Neural progenitor cell (in vitro differentiated cells): ENCODE measurements around the gene PROSER2. TPM values are rescaled to one million over a fixed set of nuclear protein-coding genes. Genes with fewer than 3 reads are reported as not detected.

Source experiments
- DNase-seq: peaks from one replicate; pipeline ENCODE4 v3.0.0-alpha.2; 2016; ENCODE audit warnings: low spot score
- H2AFZ ChIP-seq: fragments of 200-600 bp; sonication (generic); replicated peaks from 2 replicates; pipeline ENCODE4 v1.6.1; 2016; ENCODE audit warnings: antibody characterized with exemption
- H3F3A ChIP-seq: fragments of 200-600 bp; sonication (generic); 2 replicates; pipeline ENCODE4 v1.6.1; 2016; ENCODE audit warnings: antibody characterized with exemption, low read depth
- H3K27ac ChIP-seq: fragments of 200-600 bp; sonication (generic); 2 replicates; pipeline ENCODE4 v1.5.1; 2016; ENCODE audit warnings: mild to moderate bottlenecking
- H3K27me3 ChIP-seq: fragments of 200-600 bp; sonication (generic); 2 replicates; pipeline ENCODE4 v1.6.1; 2016; ENCODE audit warnings: mild to moderate bottlenecking, moderate library complexity
- H3K36me3 ChIP-seq: fragments of 200-600 bp; sonication (generic); 2 replicates; pipeline ENCODE4 v1.5.1; 2016
- H3K4me1 ChIP-seq: fragments of 200-600 bp; sonication (generic); 2 replicates; pipeline ENCODE4 v1.6.1; 2016; ENCODE audit warnings: mixed run types
- H3K4me2 ChIP-seq: fragments of 200-600 bp; sonication (generic); 2 replicates; pipeline ENCODE4 v1.6.1; 2016
- H3K4me3 ChIP-seq: fragments of 200-600 bp; sonication (generic); 2 replicates; pipeline ENCODE4 v1.5.1; 2016
- H3K79me2 ChIP-seq: fragments of 200-600 bp; sonication (generic); 2 replicates; pipeline ENCODE4 v1.6.1; 2016; ENCODE audit warnings: low read depth
- H3K9ac ChIP-seq: fragments of 200-600 bp; sonication (generic); 2 replicates; pipeline ENCODE4 v1.6.1; 2016
- H3K9me3 ChIP-seq: fragments of 200-600 bp; sonication (generic); 2 replicates; pipeline ENCODE4 v1.5.1; 2016; ENCODE audit warnings: low read depth
- H4K20me1 ChIP-seq: fragments of 200-600 bp; sonication (generic); 2 replicates; pipeline ENCODE4 v1.6.1; 2016; ENCODE audit warnings: low read depth
- H3K27ac Mint-ChIP-seq: 3 replicates; pipeline ENCODE4 v1.8.0; 2021; ENCODE audit warnings: mixed read lengths
- H3K27me3 Mint-ChIP-seq: 2 replicates; pipeline ENCODE4 v1.8.0; 2022; ENCODE audit warnings: low read depth, mild to moderate bottlenecking, inconsistent platforms, moderate library complexity, mixed read lengths; ENCODE audit not compliant: insufficient read depth
- H3K36me3 Mint-ChIP-seq: 3 replicates; pipeline ENCODE4 v1.8.0; 2021; ENCODE audit warnings: mixed read lengths
- H3K4me1 Mint-ChIP-seq: 3 replicates; pipeline ENCODE4 v1.8.0; 2021; ENCODE audit warnings: mixed read lengths
- H3K4me3 Mint-ChIP-seq: 3 replicates; pipeline ENCODE4 v1.8.0; 2021; ENCODE audit warnings: mild to moderate bottlenecking, moderate library complexity, mixed read lengths
- H3K9me3 Mint-ChIP-seq: 3 replicates; pipeline ENCODE4 v1.8.0; 2020; ENCODE audit warnings: mixed read lengths
- CTCF ChIP-seq: fragments of 200-600 bp; sonication (generic); IDR thresholded peaks from 2 replicates; pipeline ENCODE4 v1.5.1; 2017; ENCODE audit warnings: antibody characterized with exemption, mild to moderate bottlenecking
- EZH2 ChIP-seq: fragments of 200-600 bp; sonication (generic); IDR thresholded peaks from 2 replicates; pipeline ENCODE4 v1.6.1; 2017; ENCODE audit warnings: antibody characterized with exemption, mild to moderate bottlenecking, moderate library complexity
- EZH2phosphoT487 ChIP-seq: fragments of 200-600 bp; sonication (generic); IDR thresholded peaks from 2 replicates; pipeline ENCODE4 v1.6.1; 2017; ENCODE audit warnings: antibody characterized with exemption
- total RNA-seq: library from RNA; depleted of rRNA; stranded (reverse); fragments of >200 nt; gene quantifications from 2 replicates; pipeline ENCODE4 v1.2.3, GENCODE V29; 2015; ENCODE audit warnings: low replicate concordance

Gene PROSER2
- total RNA-seq, 1 donor from 2014 or later = 2.3 TPM

DNA sequence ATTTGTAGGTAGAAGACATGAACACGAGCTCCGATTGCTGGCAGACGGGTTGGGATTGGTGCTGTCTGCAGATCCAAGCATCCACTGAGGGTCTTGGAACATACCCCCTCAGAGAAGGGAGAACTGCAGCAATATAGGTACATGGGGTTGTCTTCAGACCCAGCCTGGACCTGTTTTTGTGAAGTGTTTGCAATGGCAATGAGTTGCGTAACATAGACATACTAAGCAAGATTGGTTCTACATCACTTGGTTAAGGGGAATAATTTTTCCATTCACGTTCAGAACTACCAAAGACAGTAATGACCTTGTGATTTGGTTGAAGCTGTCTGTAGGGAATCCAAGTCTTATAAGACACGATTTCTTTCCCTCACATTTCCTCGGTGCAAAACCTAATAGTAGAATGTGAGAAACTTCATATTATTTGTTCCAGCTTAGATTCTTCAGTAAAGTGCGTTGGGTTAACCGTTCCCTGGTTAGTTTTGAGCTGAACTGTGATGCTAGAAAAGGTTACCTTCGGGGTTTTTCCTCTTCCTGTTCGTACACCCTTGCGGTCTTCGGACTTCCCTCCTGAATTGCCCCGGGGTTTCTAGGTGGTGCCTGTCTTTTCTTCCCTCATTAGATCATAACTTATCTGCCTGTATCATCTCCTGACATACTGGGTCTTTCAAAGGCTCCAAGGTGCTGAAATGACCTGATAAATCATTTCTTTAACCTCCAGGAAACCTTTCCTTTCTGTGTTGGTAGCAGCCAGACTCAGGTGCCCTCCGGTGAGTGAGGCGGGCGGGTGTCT, 14.4 kb downstream of the PROSER2 start:
- no peak overlapping the region for H3K4me3 ChIP-seq
- Mint-ChIP-seq H3K27me3 (peaks cover 2% of the 10 kb centered on the region), H3K4me3 (no peak overlapping the region), H3K27ac (no peak overlapping the region), H3K4me1 (no peaks in the 10 kb centered on the region), H3K9me3 (no peaks in the 10 kb centered on the region), H3K36me3 (peaks cover 2% of the 10 kb centered on the region)
- no peak overlapping the region for H3K9ac ChIP-seq
- H3K4me1 ChIP-seq = no peaks in the 10 kb centered on the region
- TF ChIP-seq CTCF (no peak), EZH2 (no peak), EZH2phosphoT487 (no peak)
- no peaks in the 10 kb centered on the region for H3K27me3 ChIP-seq
- no peak overlapping the region for H2AFZ ChIP-seq
- H3K36me3 ChIP-seq = no peaks in the 10 kb centered on the region
- no peak overlapping the region for H3K4me2 ChIP-seq
- DNase-seq = no peak
- H3K9me3 ChIP-seq = no peaks in the 10 kb centered on the region
- no peaks in the 10 kb centered on the region for H4K20me1 ChIP-seq
- H3K27ac ChIP-seq = no peak overlapping the region
- no peaks in the 10 kb centered on the region for H3F3A ChIP-seq
- H3K79me2 ChIP-seq = no peaks in the 10 kb centered on the region

- Histone ChIP-seq H3K4me3 (no peak overlapping the region), H3K27ac (no peak overlapping the region), H4K20me1 (no peaks in the 10 kb centered on the region), H3K79me2 (no peaks in the 10 kb centered on the region), H2AFZ (no peak overlapping the region), H3K4me1 (no peaks in the 10 kb centered on the region), H3K4me2 (no peak overlapping the region), H3K9me3 (no peaks in the 10 kb centered on the region), H3K27me3 (no peaks in the 10 kb centered on the region), H3K9ac (no peak overlapping the region), H3F3A (no peaks in the 10 kb centered on the region), H3K36me3 (no peaks in the 10 kb centered on the region)
- Mint-ChIP-seq H3K4me3 (no peak overlapping the region), H3K27ac (no peak overlapping the region), H3K4me1 (no peaks in the 10 kb centered on the region), H3K27me3 (peaks cover 2% of the 10 kb centered on the region), H3K9me3 (no peaks in the 10 kb centered on the region), H3K36me3 (peaks cover 2% of the 10 kb centered on the region)
- DNase-seq = no peak
- no peak for TF ChIP-seq EZH2
- no peak for TF ChIP-seq EZH2phosphoT487
- TF ChIP-seq CTCF = no peak
These were observed 15.2 kb downstream of the PROSER2 start for GRCh38 chr10:11838298-11838852.

DNA sequence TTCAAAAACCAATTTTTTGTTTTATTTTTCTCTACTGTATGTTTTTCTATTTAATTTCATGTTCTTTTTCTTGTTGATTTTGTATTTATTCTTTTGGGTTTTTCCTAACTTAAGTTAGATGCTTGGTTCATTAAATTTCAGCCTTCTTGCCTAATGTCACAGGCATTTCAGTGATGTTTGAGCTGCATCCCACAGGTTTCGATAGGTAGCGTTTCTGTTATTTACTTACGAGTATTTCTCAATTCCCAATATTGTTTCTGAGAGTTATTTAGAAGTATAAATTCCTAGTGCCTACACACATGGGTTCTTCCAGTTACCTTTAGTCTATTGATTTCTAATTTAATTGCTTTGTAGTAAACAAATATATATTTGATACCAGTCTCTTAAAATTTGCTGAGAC, 18.2 kb downstream of the PROSER2 start:
- no peak overlapping the region for H3K4me3 ChIP-seq
- no peak overlapping the region for H3K27ac ChIP-seq
- TF ChIP-seq CTCF (no peak), EZH2phosphoT487 (no peak), EZH2 (no peak)
- H3K4me1 ChIP-seq = no peaks in the 10 kb centered on the region
- no peaks in the 10 kb centered on the region for H3K9me3 Mint-ChIP-seq
- H3K4me3 Mint-ChIP-seq = no peak overlapping the region
- H3K36me3 ChIP-seq = no peaks in the 10 kb centered on the region
- H3K36me3 Mint-ChIP-seq = no peaks in the 10 kb centered on the region
- no peak overlapping the region for H3K27ac Mint-ChIP-seq
- H2AFZ ChIP-seq = no peak overlapping the region
- no peaks in the 10 kb centered on the region for H3K27me3 Mint-ChIP-seq
- no peaks in the 10 kb centered on the region for H3K4me1 Mint-ChIP-seq
- H3F3A ChIP-seq = no peaks in the 10 kb centered on the region
- H3K27me3 ChIP-seq = no peaks in the 10 kb centered on the region
- H3K4me2 ChIP-seq = no peak overlapping the region
- no peaks in the 10 kb centered on the region for H4K20me1 ChIP-seq
- no peak for DNase-seq
- no peaks in the 10 kb centered on the region for H3K79me2 ChIP-seq
- H3K9me3 ChIP-seq = no peaks in the 10 kb centered on the region
- no peak overlapping the region for H3K9ac ChIP-seq
